ENCODE data around the gene NONO. TPM values are rescaled to one million over a fixed set of nuclear protein-coding genes. Genes with fewer than 3 reads are reported as not detected.

NONO gene
- total RNA-seq, 1 experiment from 2014 or later = 551 TPM

DNA sequence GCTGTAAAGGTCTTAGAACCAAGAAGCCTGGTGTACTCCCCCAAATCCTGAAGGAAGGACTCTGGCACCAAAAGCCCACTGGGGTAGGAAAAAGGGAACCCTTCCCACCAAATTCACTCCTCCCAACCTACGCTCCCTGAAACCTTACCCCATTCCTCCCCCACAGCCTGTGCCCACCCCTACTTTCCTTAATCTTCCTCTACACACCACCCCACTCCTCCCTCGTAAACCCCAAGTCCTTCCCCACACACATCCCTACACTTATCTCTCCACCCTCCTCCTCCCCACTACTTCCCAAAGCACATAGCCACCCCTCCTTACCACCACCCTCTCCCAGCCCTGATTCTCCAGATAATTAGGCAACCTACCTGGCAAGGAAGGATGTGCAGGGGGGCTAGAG, 31.2 kb upstream of the NONO start:
- peaks cover 12% of the 10 kb centered on the region for H3K4me1 ChIP-seq (replicated peaks; ENCODE audit: insufficient read depth)
- intact Hi-C loops (cut with micrococcal nuclease; ENCODE audit: unreplicated experiment) = no loop called here
- no peak overlapping the region for H2AFZ ChIP-seq
- CTCF ChIA-PET = no interaction called here
- no peak overlapping the region for H3K27ac ChIP-seq
- no peaks in the 10 kb centered on the region for H3K9me3 ChIP-seq (ENCODE audit: insufficient read depth, low read depth)
- DNase-seq = no peak
- H3K27me3 ChIP-seq (ENCODE audit: insufficient read depth, low read depth) = no peaks in the 10 kb centered on the region
- H3K4me2 ChIP-seq = peak overlapping the region; percentile 83
- peaks cover 8% of the 10 kb centered on the region; the same call in 1 of the 2 replicates for H3F3A ChIP-seq (ENCODE audit: insufficient read depth, low read depth)
- POLR2A ChIA-PET (ENCODE audit: unreplicated experiment) = no interaction called here
- no peaks in the 10 kb centered on the region for H3K9me2 ChIP-seq (ENCODE audit: insufficient read depth)
- H4K20me1 ChIP-seq (ENCODE audit: insufficient read depth) = no peaks in the 10 kb centered on the region
- H3K4me3 ChIP-seq = no peak overlapping the region
- peaks cover 10% of the 10 kb centered on the region; the same call in 1 of the 2 replicates for H3K79me2 ChIP-seq (ENCODE audit: low read depth)
- BruUV-seq (replicated peaks) = no TSS peak
- no peaks in the 10 kb centered on the region for H3K36me3 ChIP-seq (ENCODE audit: low read depth)
- TF ChIP-seq, protein P1, sequence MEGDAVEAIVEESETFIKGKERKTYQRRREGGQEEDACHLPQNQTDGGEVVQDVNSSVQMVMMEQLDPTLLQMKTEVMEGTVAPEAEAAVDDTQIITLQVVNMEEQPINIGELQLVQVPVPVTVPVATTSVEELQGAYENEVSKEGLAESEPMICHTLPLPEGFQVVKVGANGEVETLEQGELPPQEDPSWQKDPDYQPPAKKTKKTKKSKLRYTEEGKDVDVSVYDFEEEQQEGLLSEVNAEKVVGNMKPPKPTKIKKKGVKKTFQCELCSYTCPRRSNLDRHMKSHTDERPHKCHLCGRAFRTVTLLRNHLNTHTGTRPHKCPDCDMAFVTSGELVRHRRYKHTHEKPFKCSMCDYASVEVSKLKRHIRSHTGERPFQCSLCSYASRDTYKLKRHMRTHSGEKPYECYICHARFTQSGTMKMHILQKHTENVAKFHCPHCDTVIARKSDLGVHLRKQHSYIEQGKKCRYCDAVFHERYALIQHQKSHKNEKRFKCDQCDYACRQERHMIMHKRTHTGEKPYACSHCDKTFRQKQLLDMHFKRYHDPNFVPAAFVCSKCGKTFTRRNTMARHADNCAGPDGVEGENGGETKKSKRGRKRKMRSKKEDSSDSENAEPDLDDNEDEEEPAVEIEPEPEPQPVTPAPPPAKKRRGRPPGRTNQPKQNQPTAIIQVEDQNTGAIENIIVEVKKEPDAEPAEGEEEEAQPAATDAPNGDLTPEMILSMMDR (conservative IDR thresholded peaks at IDR 0.05) = no peak
- no peak for TF ChIP-seq EZH2 (IDR thresholded peaks at IDR 0.05; ENCODE audit: low read depth)

DNA sequence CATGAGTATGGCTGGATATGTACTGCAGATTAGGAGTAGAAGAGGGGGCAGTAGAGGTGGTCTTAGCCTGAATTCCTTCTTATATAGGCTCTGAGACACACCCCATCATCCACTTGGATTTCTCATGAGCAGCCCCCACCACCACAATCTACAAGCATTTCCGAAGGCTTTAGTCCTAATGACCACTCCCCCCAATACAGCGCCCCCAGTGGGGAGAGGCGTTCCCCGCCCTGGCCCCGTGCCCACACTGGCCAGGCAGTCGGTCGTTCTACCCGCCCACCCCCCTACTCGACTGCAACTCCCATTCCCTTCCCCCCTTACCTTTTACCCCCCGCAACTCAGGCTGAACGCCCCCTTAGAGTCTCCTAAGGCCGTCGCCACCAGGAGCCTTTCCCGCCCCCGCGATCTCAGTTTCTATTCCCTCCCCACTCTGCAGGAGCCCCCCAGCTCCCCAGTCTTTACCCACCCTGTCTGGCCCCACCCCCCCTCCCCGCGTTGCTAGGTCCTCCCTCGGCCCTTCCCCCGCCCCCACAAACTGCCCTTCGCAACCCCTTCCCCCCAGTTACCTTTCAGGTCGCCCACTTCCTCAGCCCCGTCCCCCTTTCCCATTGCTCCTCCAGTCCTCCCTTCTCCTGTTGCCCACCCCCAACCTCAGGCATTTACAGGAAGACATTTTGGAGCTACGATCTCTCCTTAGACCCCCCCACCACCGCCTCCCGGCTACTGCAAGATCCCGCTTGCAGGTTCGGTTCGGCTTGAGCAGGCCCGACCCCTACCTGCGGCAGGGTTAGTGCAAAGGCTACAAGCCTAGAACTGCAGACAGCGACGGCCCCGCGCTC, 30.0 kb upstream of the NONO start:
- Histone ChIP-seq H3K79me2 (ENCODE audit: low read depth) (peaks cover 10% of the 10 kb centered on the region; the same call in 1 of the 2 replicates), H3K4me3 (peak overlapping the region; percentile 87), H3K9me3 (ENCODE audit: insufficient read depth, low read depth) (no peaks in the 10 kb centered on the region), H2AFZ (peak overlapping the region; percentile 93), H3K4me2 (peak overlapping the region; percentile 83), H3K27me3 (ENCODE audit: insufficient read depth, low read depth) (no peaks in the 10 kb centered on the region), H3K36me3 (ENCODE audit: low read depth) (no peaks in the 10 kb centered on the region), H3F3A (ENCODE audit: insufficient read depth, low read depth) (peaks cover 8% of the 10 kb centered on the region; the same call in 1 of the 2 replicates), H4K20me1 (ENCODE audit: insufficient read depth) (no peaks in the 10 kb centered on the region), H3K4me1 (replicated peaks; ENCODE audit: insufficient read depth) (peaks cover 12% of the 10 kb centered on the region), H3K27ac (no peak overlapping the region), H3K9me2 (ENCODE audit: insufficient read depth) (no peaks in the 10 kb centered on the region)
- CTCF ChIA-PET = interaction anchor here (0.6 kb wide), 2 partner anchors 58 to 1813 kb away, joined by 3 read pairs; no protein-coding TSS in a partner anchor
- POLR2A ChIA-PET (ENCODE audit: unreplicated experiment) = interaction anchor here (0.6 to 0.9 kb wide), 2 partner anchors 112 to 265 kb away, joined by 3 to 5 read pairs; partner anchors contain the start of gene TAF1
- intact Hi-C loops (cut with micrococcal nuclease; ENCODE audit: unreplicated experiment) = loop anchor here (1.0 to 2.0 kb wide), 2 partner anchors 29 to 113 kb away; partner anchors contain the start of genes NONO and TAF1
- no TSS peak for BruUV-seq (replicated peaks)
- DNase-seq = peak in 1 of 2 experiments; percentile 53
- no peak for TF ChIP-seq EZH2 (IDR thresholded peaks at IDR 0.05; ENCODE audit: low read depth)
- TF ChIP-seq, protein P1 (conservative IDR thresholded peaks at IDR 0.05) = peak; percentile 61; the same call in 1 of the 2 replicates

DNA sequence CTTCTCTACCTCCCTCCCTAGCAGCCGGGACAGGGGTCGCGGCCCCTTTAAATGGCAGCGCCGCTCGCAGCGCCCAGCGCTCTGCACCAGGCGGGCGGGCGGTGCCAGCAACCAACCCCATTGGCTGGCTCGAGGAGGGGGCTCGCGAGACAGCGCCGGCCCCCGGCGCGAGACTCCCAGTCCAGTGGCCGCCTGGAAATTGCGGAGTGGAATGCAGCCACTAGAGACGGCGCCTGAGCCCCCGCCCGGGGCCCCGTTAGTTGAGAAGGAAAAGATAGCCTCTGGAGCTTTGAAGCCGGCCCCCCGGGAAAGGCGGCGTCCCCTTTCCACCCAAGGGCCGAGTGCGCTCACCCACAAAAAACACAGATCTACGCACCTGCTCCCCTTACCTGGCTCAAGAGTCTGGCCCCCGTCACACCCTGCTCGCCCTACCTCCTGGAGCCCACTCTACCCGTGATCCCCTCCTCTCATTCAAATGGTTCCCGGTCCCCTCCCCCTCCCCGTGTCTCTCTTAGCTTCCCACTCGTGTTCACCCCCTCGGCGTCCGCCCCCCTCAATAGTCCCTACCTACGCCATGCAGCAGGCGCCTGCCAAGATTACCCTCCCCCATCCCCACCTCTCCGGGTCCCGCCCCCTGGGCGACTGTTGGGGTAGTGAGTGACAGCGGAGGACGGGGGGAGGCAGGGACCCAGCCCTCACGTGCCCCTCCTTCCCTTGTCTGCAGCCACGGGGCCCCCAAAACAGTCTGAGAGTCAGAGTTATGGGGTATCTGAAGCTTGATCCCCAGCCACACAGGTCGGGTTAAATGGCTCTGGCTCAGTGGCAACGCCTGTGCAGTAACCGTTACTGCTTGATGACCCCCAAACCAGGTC, 29.1 kb upstream of the NONO start, which contains the start of gene ZMYM3:
TSS of gene ZMYM3 (minus strand) at position 49 of the 872 bp plus-strand sequence. CDS start 885 bp downstream, outside the sequence.
- Histone ChIP-seq H2AFZ (peak within 1 kb of the TSS; percentile 93), H3K4me2 (peak within 1 kb of the TSS; percentile 83), H3K4me1 (replicated peaks; ENCODE audit: insufficient read depth) (peaks cover 12% of the 10 kb centered on the region), H3K4me3 (peak within 1 kb of the TSS; percentile 87), H3K9me2 (ENCODE audit: insufficient read depth) (no peaks in the 10 kb centered on the region), H4K20me1 (ENCODE audit: insufficient read depth) (no peaks in the 10 kb centered on the region), H3K27ac (no peak within 1 kb of the TSS), H3F3A (ENCODE audit: insufficient read depth, low read depth) (peaks cover 8% of the 10 kb centered on the region; the same call in 1 of the 2 replicates), H3K79me2 (ENCODE audit: low read depth) (peaks cover 10% of the 10 kb centered on the region; the same call in 1 of the 2 replicates), H3K27me3 (ENCODE audit: insufficient read depth, low read depth) (no peaks in the 10 kb centered on the region), H3K9me3 (ENCODE audit: insufficient read depth, low read depth) (no peaks in the 10 kb centered on the region), H3K36me3 (ENCODE audit: low read depth) (no peaks in the 10 kb centered on the region)
- ChIA-PET POLR2A (ENCODE audit: unreplicated experiment) (interaction anchor here (0.9 kb wide), 1 partner anchor 112 kb away, joined by 5 read pairs; the partner anchor contains the start of gene TAF1), CTCF (interaction anchor here (0.6 kb wide), 3 partner anchors 59 to 1814 kb away, joined by 3 to 4 read pairs (median 3); partner anchors contain the start of gene TAF1)
- TF ChIP-seq, protein P1 (conservative IDR thresholded peaks at IDR 0.05) = no peak
- TF ChIP-seq EZH2 (IDR thresholded peaks at IDR 0.05; ENCODE audit: low read depth) = no peak
- no TSS peak for BruUV-seq (replicated peaks)
- intact Hi-C loops (cut with micrococcal nuclease; ENCODE audit: unreplicated experiment) = loop anchor here (1.0 to 2.0 kb wide), 2 partner anchors 28 to 112 kb away; partner anchors contain the start of genes NONO and TAF1
- DNase-seq = peak; percentile 72 to 87

All from PC-9 (cell line).